DOHH2 (cell line): ENCODE data around the gene PTPN18.

ENCODE experiments used
- EZH2phosphoT487 ChIP-seq: fragments of 200-600 bp; sonication (generic); IDR thresholded peaks from 2 replicates; pipeline ENCODE4 v1.6.1; 2017; ENCODE audit warnings: borderline replicate concordance, mild to moderate bottlenecking, antibody characterized with exemption, low read length, moderate library complexity, mixed read lengths
- TF ChIP-seq, protein P1 (sequence below): fragments of 200-600 bp; sonication (generic); IDR thresholded peaks from one replicate; pipeline ENCODE4 v1.5.1; 2014; ENCODE audit warnings: antibody characterized with exemption, mild to moderate bottlenecking, low read depth, low read length; ENCODE audit not compliant: poor library complexity, severe bottlenecking

DNA sequence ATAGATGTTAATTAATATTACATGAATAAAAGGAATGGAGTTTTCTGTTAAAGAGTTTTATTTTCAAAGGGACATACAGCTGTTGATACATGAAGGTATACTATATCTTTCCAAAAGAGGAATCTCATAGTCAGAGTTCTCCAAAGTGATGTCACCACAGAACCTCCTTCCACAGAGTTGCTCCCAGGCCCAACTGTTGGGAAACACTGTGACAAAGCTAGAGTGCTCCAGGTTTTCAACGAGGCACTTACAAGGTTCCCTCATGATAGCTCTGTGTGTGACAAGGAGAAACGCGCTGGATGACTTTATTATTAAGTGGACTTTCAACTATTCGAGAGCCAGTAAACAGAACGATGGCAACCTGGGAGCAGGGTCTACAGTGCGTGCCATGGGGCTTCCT lies 33.5 kb downstream of the PTPN18 start:
- TF ChIP-seq, protein P1, sequence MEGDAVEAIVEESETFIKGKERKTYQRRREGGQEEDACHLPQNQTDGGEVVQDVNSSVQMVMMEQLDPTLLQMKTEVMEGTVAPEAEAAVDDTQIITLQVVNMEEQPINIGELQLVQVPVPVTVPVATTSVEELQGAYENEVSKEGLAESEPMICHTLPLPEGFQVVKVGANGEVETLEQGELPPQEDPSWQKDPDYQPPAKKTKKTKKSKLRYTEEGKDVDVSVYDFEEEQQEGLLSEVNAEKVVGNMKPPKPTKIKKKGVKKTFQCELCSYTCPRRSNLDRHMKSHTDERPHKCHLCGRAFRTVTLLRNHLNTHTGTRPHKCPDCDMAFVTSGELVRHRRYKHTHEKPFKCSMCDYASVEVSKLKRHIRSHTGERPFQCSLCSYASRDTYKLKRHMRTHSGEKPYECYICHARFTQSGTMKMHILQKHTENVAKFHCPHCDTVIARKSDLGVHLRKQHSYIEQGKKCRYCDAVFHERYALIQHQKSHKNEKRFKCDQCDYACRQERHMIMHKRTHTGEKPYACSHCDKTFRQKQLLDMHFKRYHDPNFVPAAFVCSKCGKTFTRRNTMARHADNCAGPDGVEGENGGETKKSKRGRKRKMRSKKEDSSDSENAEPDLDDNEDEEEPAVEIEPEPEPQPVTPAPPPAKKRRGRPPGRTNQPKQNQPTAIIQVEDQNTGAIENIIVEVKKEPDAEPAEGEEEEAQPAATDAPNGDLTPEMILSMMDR, result no peak
- TF ChIP-seq EZH2phosphoT487, result no peak
